HepG2 (cell line): ENCODE data around the gene CD180.
"Not testable (repeated sequence)": the region's sequence is repeated elsewhere in the genome, so short reads cannot be mapped to it uniquely, and the experiment has no call there.

Experiments
- CREB1 ChIP-seq, 2 experiments: fragments of 450-650 bp in 1 of 2; IDR thresholded peaks; 2 replicates each; pipeline ENCODE4 v1.6.1; 2016 to 2017; ENCODE audit warnings: control low read depth in 1 of 2, mild to moderate bottlenecking in 1 of 2, missing compliant biosample characterization in 1 of 2, missing genetic modification characterization in 1 of 2
- FOXO1 ChIP-seq: sonication (generic); formaldehyde crosslinking; IDR thresholded peaks from 2 replicates; pipeline ENCODE4 v1.4.0; 2020; ENCODE audit warnings: missing genetic modification reagents
- PLRG1 ChIP-seq: fragments of 450-650 bp; conservative IDR thresholded peaks from 2 replicates; pipeline ENCODE4 v1.6.1; 2016
- POLR2AphosphoS2 ChIP-seq: IDR thresholded peaks from 2 replicates; pipeline ENCODE4 v1.6.1; 2011; ENCODE audit warnings: low read depth, low read length, improper control_type of control experiment
- RBM22 ChIP-seq: fragments of 200-400 bp; formaldehyde crosslinking; optimal IDR thresholded peaks from 2 replicates; pipeline ENCODE3; 2017; ENCODE audit warnings: mild to moderate bottlenecking, low read length, moderate library complexity
- SMC3 ChIP-seq: IDR thresholded peaks from 2 replicates; pipeline ENCODE4 v1.6.1; 2011; ENCODE audit warnings: low read length, improper control_type of control experiment
- U2AF1 ChIP-seq: fragments of 200-400 bp; formaldehyde crosslinking; optimal IDR thresholded peaks from 2 replicates; pipeline ENCODE3; 2017; ENCODE audit warnings: mild to moderate bottlenecking, low read depth, low read length
- ZNF230 ChIP-seq: sonication (generic); formaldehyde crosslinking; IDR thresholded peaks from 2 replicates; pipeline ENCODE4 v1.4.0; 2020; ENCODE audit warnings: mild to moderate bottlenecking, missing genetic modification reagents
- ZNF629 ChIP-seq: sonication (generic); formaldehyde crosslinking; conservative IDR thresholded peaks from 2 replicates; pipeline ENCODE4 v1.5.0; 2020; ENCODE audit warnings: missing genetic modification reagents
- ZSCAN12 ChIP-seq: sonication (generic); formaldehyde crosslinking; IDR thresholded peaks from 2 replicates; pipeline ENCODE4 v1.9.0; 2021; ENCODE audit warnings: mild to moderate bottlenecking, missing genetic modification reagents
- TF ChIP-seq, protein P1 (sequence below): sonication (generic); formaldehyde crosslinking; IDR thresholded peaks from 2 replicates; pipeline ENCODE4 v1.5.0; 2020; ENCODE audit warnings: mild to moderate bottlenecking, missing genetic modification reagents, moderate library complexity
- TF ChIP-seq, protein P2 (sequence below): sonication (generic); formaldehyde crosslinking; IDR thresholded peaks from 2 replicates; pipeline ENCODE4 v1.4.0; 2020; ENCODE audit warnings: missing genetic modification reagents

DNA sequence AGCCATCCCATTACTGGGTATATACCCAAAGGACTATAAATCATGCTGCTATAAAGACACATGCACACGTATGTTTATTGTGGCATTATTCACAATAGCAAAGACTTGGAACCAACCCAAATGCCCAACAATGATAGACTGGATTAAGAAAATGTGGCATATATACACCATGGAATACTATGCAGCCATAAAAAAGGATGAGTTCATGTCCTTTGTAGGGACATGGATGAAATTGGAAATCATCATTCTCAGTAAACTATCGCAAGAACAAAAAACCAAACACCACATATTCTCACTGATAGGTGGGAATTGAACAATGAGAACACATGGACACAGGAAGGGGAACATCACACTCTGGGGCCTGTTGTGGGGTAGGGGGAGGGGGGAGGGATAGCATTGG lies 23.2 kb downstream of the CD180 start:
- not testable (repeated sequence) for TF ChIP-seq U2AF1; ZSCAN12 (CRISPR knock-in tag); PLRG1; FOXO1 (CRISPR knock-in tag); ZNF629 (CRISPR knock-in tag); ZNF230; SMC3; CREB1 (IDR thresholded peaks at IDR 0.05); CREB1 (CRISPR knock-in tag; IDR thresholded peaks at IDR 0.05); RBM22; POLR2AphosphoS2
- TF ChIP-seq, protein P1, sequence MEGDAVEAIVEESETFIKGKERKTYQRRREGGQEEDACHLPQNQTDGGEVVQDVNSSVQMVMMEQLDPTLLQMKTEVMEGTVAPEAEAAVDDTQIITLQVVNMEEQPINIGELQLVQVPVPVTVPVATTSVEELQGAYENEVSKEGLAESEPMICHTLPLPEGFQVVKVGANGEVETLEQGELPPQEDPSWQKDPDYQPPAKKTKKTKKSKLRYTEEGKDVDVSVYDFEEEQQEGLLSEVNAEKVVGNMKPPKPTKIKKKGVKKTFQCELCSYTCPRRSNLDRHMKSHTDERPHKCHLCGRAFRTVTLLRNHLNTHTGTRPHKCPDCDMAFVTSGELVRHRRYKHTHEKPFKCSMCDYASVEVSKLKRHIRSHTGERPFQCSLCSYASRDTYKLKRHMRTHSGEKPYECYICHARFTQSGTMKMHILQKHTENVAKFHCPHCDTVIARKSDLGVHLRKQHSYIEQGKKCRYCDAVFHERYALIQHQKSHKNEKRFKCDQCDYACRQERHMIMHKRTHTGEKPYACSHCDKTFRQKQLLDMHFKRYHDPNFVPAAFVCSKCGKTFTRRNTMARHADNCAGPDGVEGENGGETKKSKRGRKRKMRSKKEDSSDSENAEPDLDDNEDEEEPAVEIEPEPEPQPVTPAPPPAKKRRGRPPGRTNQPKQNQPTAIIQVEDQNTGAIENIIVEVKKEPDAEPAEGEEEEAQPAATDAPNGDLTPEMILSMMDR (CRISPR knock-in tag) = not testable (repeated sequence)
- TF ChIP-seq, protein P2, sequence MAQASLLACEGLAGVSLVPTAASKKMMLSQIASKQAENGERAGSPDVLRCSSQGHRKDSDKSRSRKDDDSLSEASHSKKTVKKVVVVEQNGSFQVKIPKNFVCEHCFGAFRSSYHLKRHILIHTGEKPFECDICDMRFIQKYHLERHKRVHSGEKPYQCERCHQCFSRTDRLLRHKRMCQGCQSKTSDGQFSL (CRISPR knock-in tag) = not testable (repeated sequence)
